ENCODE results near the gene IPPK. TPM values are rescaled to one million over a fixed set of nuclear protein-coding genes. Genes with fewer than 3 reads are reported as not detected.
A peak's percentile ranks its signal among the peaks of the same experiment; 100 is the strongest.

The IPPK gene
- total RNA-seq, 2 experiments from 2014 or later, result 10.8 to 11.0 TPM

DNA sequence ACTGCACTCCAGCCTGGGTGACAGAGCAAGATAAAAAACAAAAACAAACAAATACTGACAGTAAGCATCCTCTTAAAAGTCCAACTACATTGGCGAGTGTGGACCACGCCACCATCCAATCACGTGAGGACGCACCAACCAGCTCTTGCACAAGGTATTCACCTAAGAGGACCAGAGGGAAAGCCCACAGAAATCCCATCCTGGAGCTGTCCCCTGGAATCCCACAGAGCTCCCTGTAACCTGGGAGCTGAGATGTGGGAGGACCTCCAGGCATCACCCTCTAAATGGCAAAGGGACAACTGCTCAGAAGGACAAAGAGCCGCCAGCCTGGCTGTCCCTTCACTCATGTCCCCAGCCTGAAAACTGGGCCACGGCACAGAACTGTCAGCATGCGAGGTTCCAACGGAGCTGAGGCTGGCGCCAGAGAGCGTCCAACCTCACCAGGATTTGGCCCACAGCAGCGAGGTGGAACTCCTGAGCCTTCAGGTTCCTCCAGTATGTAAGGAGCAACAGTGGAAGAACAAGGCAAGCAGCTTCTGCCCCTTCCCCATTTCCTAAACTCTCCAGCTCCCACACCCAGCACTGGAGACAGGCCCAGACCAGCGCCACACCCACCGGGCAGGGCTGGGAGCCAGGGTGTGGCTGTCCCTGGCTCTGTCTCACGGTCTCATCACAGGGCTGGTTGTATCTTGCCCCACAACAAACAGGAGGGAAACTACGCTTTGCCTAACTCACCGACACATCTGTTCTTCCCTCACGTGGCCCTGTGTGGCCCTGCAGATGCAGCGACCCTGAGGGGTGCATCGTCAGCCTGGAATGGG is 15.2 kb downstream of the IPPK start:
- POLR2A ChIA-PET, result no interaction called here
- CTCF ChIA-PET, result interaction anchor here (0.6 to 1.2 kb wide), 2 partner anchors 335 to 516 kb away, joined by 3 to 4 read pairs; no protein-coding TSS in a partner anchor
- no peak for DNase-seq
- Mint-ChIP-seq H3K4me1 (ENCODE audit: low read depth) (no peaks in the 10 kb centered on the region), H3K27me3 (no peaks in the 10 kb centered on the region), H3K27ac (no peak overlapping the region), H3K4me3 (no peak overlapping the region), H3K36me3 (peaks cover 30% of the 10 kb centered on the region), H3K9me3 (no peaks in the 10 kb centered on the region)
- intact Hi-C loops (cut with micrococcal nuclease), result no loop called here

- no peaks in the 10 kb centered on the region for H3K4me1 Mint-ChIP-seq (ENCODE audit: low read depth)
- H3K27ac Mint-ChIP-seq, result no peak overlapping the region
- no peaks in the 10 kb centered on the region for H3K9me3 Mint-ChIP-seq
- no peak overlapping the region for H3K4me3 Mint-ChIP-seq
- H3K36me3 Mint-ChIP-seq, result peaks cover 42% of the 10 kb centered on the region
- ChIA-PET POLR2A (no interaction called here), CTCF (no interaction called here)
- intact Hi-C loops (cut with micrococcal nuclease), result no loop called here
- DNase-seq, result no peak
- no peaks in the 10 kb centered on the region for H3K27me3 Mint-ChIP-seq
Measured at GRCh38 chr9:92652461-92652860, 17.5 kb downstream of the IPPK start.

GRCh38 chr9:92650839-92651621 is 18.9 kb downstream of the IPPK start:
- H3K27me3 Mint-ChIP-seq, result no peaks in the 10 kb centered on the region
- H3K27ac Mint-ChIP-seq, result no peak overlapping the region
- intact Hi-C loops (cut with micrococcal nuclease), result no loop called here
- peaks cover 7% of the 10 kb centered on the region for H3K9me3 Mint-ChIP-seq
- CTCF ChIA-PET, result no interaction called here
- H3K4me1 Mint-ChIP-seq (ENCODE audit: low read depth), result peaks cover 6% of the 10 kb centered on the region
- POLR2A ChIA-PET, result no interaction called here
- DNase-seq, result no peak
- peaks cover 48% of the 10 kb centered on the region for H3K36me3 Mint-ChIP-seq
- H3K4me3 Mint-ChIP-seq, result no peak overlapping the region

- Mint-ChIP-seq H3K27me3 (no peaks in the 10 kb centered on the region), H3K27ac (no peak overlapping the region), H3K9me3 (peaks cover 13% of the 10 kb centered on the region), H3K36me3 (peaks cover 51% of the 10 kb centered on the region), H3K4me1 (ENCODE audit: low read depth) (peaks cover 6% of the 10 kb centered on the region), H3K4me3 (no peak overlapping the region)
- ChIA-PET CTCF (no interaction called here), POLR2A (no interaction called here)
- intact Hi-C loops (cut with micrococcal nuclease), result no loop called here
- no peak for DNase-seq
Measured at GRCh38 chr9:92650296-92650695, 19.6 kb downstream of the IPPK start.

- peaks cover 59% of the 10 kb centered on the region for H3K36me3 Mint-ChIP-seq
- intact Hi-C loops (cut with micrococcal nuclease), result no loop called here
- no peak for DNase-seq
- ChIA-PET POLR2A (no interaction called here), CTCF (interaction anchor here (1.4 kb wide), 1 partner anchor 509 kb away, joined by 3 read pairs; no protein-coding TSS in a partner anchor)
- H3K4me1 Mint-ChIP-seq (ENCODE audit: low read depth), result peaks cover 6% of the 10 kb centered on the region
- no peak overlapping the region for H3K27ac Mint-ChIP-seq
- peaks cover 13% of the 10 kb centered on the region for H3K9me3 Mint-ChIP-seq
- no peak overlapping the region for H3K4me3 Mint-ChIP-seq
- H3K27me3 Mint-ChIP-seq, result no peaks in the 10 kb centered on the region
Measured at GRCh38 chr9:92649007-92649406, 20.9 kb downstream of the IPPK start.

DNA sequence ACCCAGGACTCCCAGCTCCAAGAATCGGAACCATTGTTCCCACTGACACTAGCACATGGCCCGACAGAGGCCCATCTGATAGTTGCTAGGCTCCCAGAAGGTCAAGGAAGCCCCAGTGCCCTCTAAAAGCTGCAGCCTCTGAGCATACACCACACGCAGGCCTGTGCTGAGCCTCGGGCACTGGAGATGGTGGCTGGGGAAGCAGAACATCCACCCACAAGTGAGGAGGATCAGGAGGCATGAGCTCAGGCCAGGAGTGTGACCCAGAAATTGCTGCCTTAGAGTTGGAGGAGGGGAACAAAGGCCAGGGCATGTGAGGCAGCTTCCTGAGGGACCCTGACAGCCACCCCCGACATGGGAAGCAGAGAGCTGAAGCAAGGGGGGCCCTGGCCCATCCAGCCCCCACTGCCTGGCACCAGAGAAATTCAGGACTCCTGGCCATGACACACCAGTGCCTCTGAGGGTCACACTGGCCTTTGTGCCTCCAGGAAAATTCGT is 21.4 kb downstream of the IPPK start:
- CTCF ChIA-PET, result interaction anchor here (1.4 kb wide), 1 partner anchor 508 kb away, joined by 3 read pairs; no protein-coding TSS in a partner anchor
- no peak overlapping the region for H3K4me3 Mint-ChIP-seq
- H3K27me3 Mint-ChIP-seq, result no peaks in the 10 kb centered on the region
- H3K4me1 Mint-ChIP-seq (ENCODE audit: low read depth), result peaks cover 6% of the 10 kb centered on the region
- H3K27ac Mint-ChIP-seq, result no peak overlapping the region
- POLR2A ChIA-PET, result no interaction called here
- intact Hi-C loops (cut with micrococcal nuclease), result no loop called here
- peaks cover 13% of the 10 kb centered on the region for H3K9me3 Mint-ChIP-seq
- H3K36me3 Mint-ChIP-seq, result peaks cover 64% of the 10 kb centered on the region
- no peak for DNase-seq

- Mint-ChIP-seq H3K36me3 (peaks cover 62% of the 10 kb centered on the region), H3K27ac (no peak overlapping the region), H3K4me3 (no peak overlapping the region), H3K27me3 (no peaks in the 10 kb centered on the region), H3K4me1 (ENCODE audit: low read depth) (peaks cover 6% of the 10 kb centered on the region), H3K9me3 (peaks cover 13% of the 10 kb centered on the region)
- intact Hi-C loops (cut with micrococcal nuclease), result no loop called here
- ChIA-PET POLR2A (no interaction called here), CTCF (interaction anchor here (1.4 kb wide), 1 partner anchor 508 kb away, joined by 3 read pairs; no protein-coding TSS in a partner anchor)
- no peak for DNase-seq
Measured at GRCh38 chr9:92647671-92648473, 22.1 kb downstream of the IPPK start.

DNA sequence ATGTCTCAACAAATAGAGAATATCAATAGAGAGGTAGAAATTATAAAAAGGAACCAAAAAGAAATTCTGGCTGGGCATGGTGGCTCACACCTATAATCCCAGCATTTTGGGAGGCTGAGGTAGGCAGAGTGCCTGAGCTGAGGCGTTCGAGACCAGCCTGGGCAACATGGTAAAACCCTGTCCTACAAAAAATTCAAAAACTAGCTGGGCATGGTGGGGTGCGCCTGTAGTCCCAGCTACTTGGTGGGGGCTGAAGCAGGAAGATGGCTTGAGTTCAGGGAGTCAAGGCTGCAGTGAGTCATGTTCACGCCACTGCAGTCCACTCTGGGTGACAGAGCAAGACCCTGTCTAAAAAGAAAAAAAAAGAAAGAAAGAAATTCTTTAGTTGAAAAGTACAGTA is 24.9 kb downstream of the IPPK start:
- H3K36me3 Mint-ChIP-seq, result peaks cover 61% of the 10 kb centered on the region
- no peak overlapping the region for H3K27ac Mint-ChIP-seq
- DNase-seq, result no peak
- no peaks in the 10 kb centered on the region for H3K27me3 Mint-ChIP-seq
- ChIA-PET POLR2A (no interaction called here), CTCF (interaction anchor here (0.7 kb wide), 1 partner anchor 56 kb away, joined by 3 read pairs; no protein-coding TSS in a partner anchor)
- peaks cover 6% of the 10 kb centered on the region for H3K4me1 Mint-ChIP-seq (ENCODE audit: low read depth)
- intact Hi-C loops (cut with micrococcal nuclease), result no loop called here
- H3K4me3 Mint-ChIP-seq, result no peak overlapping the region
- peaks cover 13% of the 10 kb centered on the region for H3K9me3 Mint-ChIP-seq

GRCh38 chr9:92644278-92644677 is 25.7 kb downstream of the IPPK start:
- no peak overlapping the region for H3K27ac Mint-ChIP-seq
- ChIA-PET POLR2A (no interaction called here), CTCF (no interaction called here)
- H3K27me3 Mint-ChIP-seq, result no peaks in the 10 kb centered on the region
- H3K36me3 Mint-ChIP-seq, result peaks cover 60% of the 10 kb centered on the region
- peaks cover 13% of the 10 kb centered on the region for H3K9me3 Mint-ChIP-seq
- no peak overlapping the region for H3K4me3 Mint-ChIP-seq
- intact Hi-C loops (cut with micrococcal nuclease), result no loop called here
- peaks cover 6% of the 10 kb centered on the region for H3K4me1 Mint-ChIP-seq (ENCODE audit: low read depth)
- peak; percentile 1 for DNase-seq

DNA sequence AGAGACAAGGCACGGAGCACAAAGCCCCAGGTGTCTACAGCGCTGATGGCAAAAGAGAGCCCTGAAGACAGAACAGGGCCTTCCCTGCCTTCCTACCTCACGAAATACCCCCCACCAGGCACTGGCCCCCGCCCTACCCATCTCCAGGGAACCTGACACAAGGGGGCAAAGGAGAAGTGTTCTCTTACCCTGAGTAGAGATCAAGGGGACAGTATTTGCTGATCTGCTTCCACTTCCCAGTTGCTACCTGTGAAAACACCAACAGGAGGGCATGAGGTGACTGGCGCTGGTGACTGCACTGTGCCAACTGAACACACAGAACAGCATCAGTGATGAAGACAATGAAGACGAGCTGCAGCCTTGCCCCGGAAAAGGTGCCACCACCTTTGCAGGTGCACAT is 27.4 kb downstream of the IPPK start:
- Mint-ChIP-seq H3K36me3 (peaks cover 52% of the 10 kb centered on the region), H3K4me3 (no peak overlapping the region), H3K4me1 (ENCODE audit: low read depth) (peaks cover 6% of the 10 kb centered on the region), H3K9me3 (peaks cover 13% of the 10 kb centered on the region), H3K27ac (no peak overlapping the region), H3K27me3 (no peaks in the 10 kb centered on the region)
- DNase-seq, result no peak
- intact Hi-C loops (cut with micrococcal nuclease), result no loop called here
- CTCF ChIA-PET, result no interaction called here
- POLR2A ChIA-PET, result no interaction called here

DNA sequence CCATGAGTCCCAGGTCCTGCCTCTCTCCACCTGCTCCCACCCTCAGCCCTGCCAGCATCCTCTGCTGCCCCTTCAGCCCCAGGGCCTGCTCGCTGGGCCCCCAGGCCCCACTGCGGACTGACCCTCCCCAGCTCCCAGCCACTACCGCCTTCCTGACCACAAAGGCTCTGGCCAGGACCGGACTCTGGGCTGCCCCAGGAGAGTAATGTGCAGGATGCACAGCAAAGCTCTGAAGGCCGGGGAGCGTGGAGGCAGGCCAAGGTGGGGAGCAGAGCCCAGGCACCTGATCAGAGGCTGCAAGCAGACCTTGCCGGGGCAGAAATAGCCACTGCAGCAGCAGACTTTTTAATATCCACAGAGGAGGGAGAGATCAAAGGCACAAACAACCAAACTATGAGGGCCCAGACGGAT is 27.9 kb downstream of the IPPK start:
- peaks cover 49% of the 10 kb centered on the region for H3K36me3 Mint-ChIP-seq
- H3K4me1 Mint-ChIP-seq (ENCODE audit: low read depth), result peaks cover 3% of the 10 kb centered on the region
- ChIA-PET POLR2A (no interaction called here), CTCF (no interaction called here)
- peak; percentile 7 for DNase-seq
- no peak overlapping the region for H3K4me3 Mint-ChIP-seq
- no peaks in the 10 kb centered on the region for H3K27me3 Mint-ChIP-seq
- intact Hi-C loops (cut with micrococcal nuclease), result no loop called here
- H3K27ac Mint-ChIP-seq, result no peak overlapping the region
- H3K9me3 Mint-ChIP-seq, result peaks cover 12% of the 10 kb centered on the region
